Loucy (cell line): Measurements from ENCODE around the gene YY1AP1.
"Not testable (repeated sequence)": the region's sequence is repeated elsewhere in the genome, so short reads cannot be mapped to it uniquely, and the experiment has no call there.

Experiments
- H2AFZ ChIP-seq: fragments of 200-600 bp; sonication (generic); 2 replicates; pipeline ENCODE4 v1.6.0; 2016; ENCODE audit warnings: antibody characterized with exemption, mild to moderate bottlenecking, low read length, moderate library complexity
- H3F3A ChIP-seq: fragments of 200-600 bp; 2 replicates; pipeline ENCODE4 v1.6.0; 2016; ENCODE audit warnings: antibody characterized with exemption, low read depth, mild to moderate bottlenecking
- H3K27me3 ChIP-seq: fragments of 200-600 bp; sonication (generic); 2 replicates; pipeline ENCODE4 v1.6.1; 2014; ENCODE audit warnings: low read length, mild to moderate bottlenecking; ENCODE audit not compliant: insufficient read depth, poor library complexity, severe bottlenecking
- H3K36me3 ChIP-seq: fragments of 200-600 bp; sonication (generic); 2 replicates; pipeline ENCODE4 v1.6.1; 2016; ENCODE audit warnings: low read length; ENCODE audit not compliant: insufficient read depth
- H3K4me1 ChIP-seq: fragments of 200-600 bp; sonication (generic); 2 replicates; pipeline ENCODE4 v1.5.1; 2014; ENCODE audit warnings: low read length, mild to moderate bottlenecking; ENCODE audit not compliant: insufficient read depth, poor library complexity, severe bottlenecking
- H3K4me2 ChIP-seq: fragments of 200-600 bp; sonication (generic); 2 replicates; pipeline ENCODE4 v1.6.0; 2014; ENCODE audit warnings: antibody characterized with exemption, low read length, low read depth, mild to moderate bottlenecking; ENCODE audit not compliant: poor library complexity, severe bottlenecking
- H3K4me3 ChIP-seq: fragments of 200-600 bp; sonication (generic); 2 replicates; pipeline ENCODE4 v1.5.1; 2014; ENCODE audit warnings: low read length, mild to moderate bottlenecking, mixed read lengths; ENCODE audit not compliant: poor library complexity, severe bottlenecking
- H3K79me2 ChIP-seq: fragments of 200-600 bp; sonication (generic); 2 replicates; pipeline ENCODE4 v1.6.1; 2014; ENCODE audit warnings: low read length; ENCODE audit not compliant: insufficient read depth
- H3K9ac ChIP-seq: fragments of 200-600 bp; sonication (generic); 2 replicates; pipeline ENCODE4 v1.6.0; 2014; ENCODE audit warnings: mild to moderate bottlenecking, low read depth, low read length, moderate library complexity; ENCODE audit not compliant: poor library complexity, severe bottlenecking
- H3K9me2 ChIP-seq: fragments of 200-600 bp; sonication (generic); replicated peaks from 2 replicates; pipeline ENCODE4 v1.6.1; 2016; ENCODE audit warnings: low read depth, low read length, mixed read lengths
- H3K9me3 ChIP-seq: fragments of 200-600 bp; sonication (generic); 2 replicates; pipeline ENCODE4 v1.6.1; 2014; ENCODE audit warnings: mild to moderate bottlenecking, antibody characterized with exemption, low read length, low read depth; ENCODE audit not compliant: insufficient read depth
- H4K20me1 ChIP-seq: fragments of 200-600 bp; sonication (generic); 2 replicates; pipeline ENCODE4 v1.6.0; 2014; ENCODE audit warnings: antibody characterized with exemption, low read length, mild to moderate bottlenecking; ENCODE audit not compliant: insufficient read depth, poor library complexity, severe bottlenecking
- EZH2phosphoT487 ChIP-seq: fragments of 200-600 bp; IDR thresholded peaks from 2 replicates; pipeline ENCODE4 v1.6.1; 2018; ENCODE audit warnings: antibody characterized with exemption, mild to moderate bottlenecking, moderate library complexity, borderline replicate concordance
- TF ChIP-seq, protein P1 (sequence below): fragments of 200-600 bp; sonication (generic); conservative IDR thresholded peaks from 2 replicates; pipeline ENCODE4 v1.5.1; 2014; ENCODE audit warnings: mild to moderate bottlenecking, antibody characterized with exemption, low read length

The YY1AP1 gene

DNA sequence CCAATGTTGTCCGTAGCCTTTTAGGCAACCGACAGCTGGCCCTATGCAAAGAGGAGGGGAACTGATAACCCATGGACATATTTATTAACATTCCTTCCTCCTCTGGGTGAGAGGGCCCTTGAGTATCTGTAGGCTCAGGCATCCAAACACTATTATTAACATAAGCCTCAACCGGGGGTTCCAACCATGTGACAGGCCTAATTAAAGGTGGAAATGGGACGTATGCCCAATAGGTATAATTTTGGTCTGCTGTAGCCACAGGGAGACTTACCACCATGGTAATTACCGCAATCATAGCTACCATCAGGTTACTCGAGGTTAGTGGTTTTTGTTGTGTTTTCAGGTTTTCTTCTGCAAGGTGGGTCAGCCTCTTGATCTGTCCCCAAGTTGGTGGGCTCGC lies 5.6 kb upstream of the YY1AP1 start:
- no peak overlapping the region for H3K9ac ChIP-seq
- H2AFZ ChIP-seq = no peak overlapping the region
- H4K20me1 ChIP-seq = peaks cover 17% of the 10 kb centered on the region
- no peak overlapping the region for H3K4me3 ChIP-seq
- H3K4me2 ChIP-seq = peak overlapping the region; percentile 15
- H3K9me3 ChIP-seq = peaks cover 3% of the 10 kb centered on the region; the same call in 1 of the 2 replicates
- H3K27me3 ChIP-seq = no peaks in the 10 kb centered on the region
- TF ChIP-seq EZH2phosphoT487 = no peak
- TF ChIP-seq, protein P1, sequence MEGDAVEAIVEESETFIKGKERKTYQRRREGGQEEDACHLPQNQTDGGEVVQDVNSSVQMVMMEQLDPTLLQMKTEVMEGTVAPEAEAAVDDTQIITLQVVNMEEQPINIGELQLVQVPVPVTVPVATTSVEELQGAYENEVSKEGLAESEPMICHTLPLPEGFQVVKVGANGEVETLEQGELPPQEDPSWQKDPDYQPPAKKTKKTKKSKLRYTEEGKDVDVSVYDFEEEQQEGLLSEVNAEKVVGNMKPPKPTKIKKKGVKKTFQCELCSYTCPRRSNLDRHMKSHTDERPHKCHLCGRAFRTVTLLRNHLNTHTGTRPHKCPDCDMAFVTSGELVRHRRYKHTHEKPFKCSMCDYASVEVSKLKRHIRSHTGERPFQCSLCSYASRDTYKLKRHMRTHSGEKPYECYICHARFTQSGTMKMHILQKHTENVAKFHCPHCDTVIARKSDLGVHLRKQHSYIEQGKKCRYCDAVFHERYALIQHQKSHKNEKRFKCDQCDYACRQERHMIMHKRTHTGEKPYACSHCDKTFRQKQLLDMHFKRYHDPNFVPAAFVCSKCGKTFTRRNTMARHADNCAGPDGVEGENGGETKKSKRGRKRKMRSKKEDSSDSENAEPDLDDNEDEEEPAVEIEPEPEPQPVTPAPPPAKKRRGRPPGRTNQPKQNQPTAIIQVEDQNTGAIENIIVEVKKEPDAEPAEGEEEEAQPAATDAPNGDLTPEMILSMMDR = no peak
- peaks cover 97% of the 10 kb centered on the region for H3K79me2 ChIP-seq
- H3K36me3 ChIP-seq = no peaks in the 10 kb centered on the region
- H3K9me2 ChIP-seq = no peaks in the 10 kb centered on the region
- peaks cover 34% of the 10 kb centered on the region for H3K4me1 ChIP-seq
- H3F3A ChIP-seq = no peaks in the 10 kb centered on the region

DNA sequence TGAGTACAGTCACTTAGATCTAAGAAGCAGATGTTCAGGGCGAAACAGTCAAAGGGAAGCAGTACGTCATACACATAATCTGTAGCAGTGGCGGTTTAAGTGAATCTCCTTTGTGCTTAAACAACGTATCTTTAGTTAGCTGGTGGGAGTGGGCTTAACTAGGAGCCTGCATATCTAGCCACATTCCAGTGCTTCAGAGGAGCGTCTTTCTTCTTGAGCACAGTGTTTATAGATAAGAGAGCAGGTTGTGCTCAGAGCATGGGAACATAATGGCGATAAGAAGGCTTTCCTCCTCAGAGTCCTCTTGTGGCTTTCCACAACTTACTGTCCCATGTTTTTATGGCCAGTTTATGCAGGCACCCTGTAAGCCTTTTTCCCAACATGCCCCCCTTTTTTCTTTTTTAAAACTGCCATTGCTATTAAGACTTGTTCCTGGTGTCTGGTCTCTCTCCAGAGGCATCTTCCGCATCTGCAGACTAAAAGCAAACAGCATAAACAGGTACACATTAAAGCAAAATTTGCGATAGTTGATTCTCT lies 3.5 kb upstream of the YY1AP1 start:
- Histone ChIP-seq H3K36me3 (no peaks in the 10 kb centered on the region), H3K4me2 (no peak overlapping the region), H3F3A (no peaks in the 10 kb centered on the region), H4K20me1 (peaks cover 21% of the 10 kb centered on the region), H3K9me2 (no peaks in the 10 kb centered on the region), H3K27me3 (no peaks in the 10 kb centered on the region), H3K4me3 (no peak overlapping the region), H3K9ac (no peak overlapping the region), H2AFZ (no peak overlapping the region), H3K4me1 (peaks cover 34% of the 10 kb centered on the region), H3K9me3 (peaks cover 3% of the 10 kb centered on the region; the same call in 1 of the 2 replicates), H3K79me2 (peaks cover 92% of the 10 kb centered on the region)
- TF ChIP-seq, protein P1 = no peak
- TF ChIP-seq EZH2phosphoT487 = no peak

DNA sequence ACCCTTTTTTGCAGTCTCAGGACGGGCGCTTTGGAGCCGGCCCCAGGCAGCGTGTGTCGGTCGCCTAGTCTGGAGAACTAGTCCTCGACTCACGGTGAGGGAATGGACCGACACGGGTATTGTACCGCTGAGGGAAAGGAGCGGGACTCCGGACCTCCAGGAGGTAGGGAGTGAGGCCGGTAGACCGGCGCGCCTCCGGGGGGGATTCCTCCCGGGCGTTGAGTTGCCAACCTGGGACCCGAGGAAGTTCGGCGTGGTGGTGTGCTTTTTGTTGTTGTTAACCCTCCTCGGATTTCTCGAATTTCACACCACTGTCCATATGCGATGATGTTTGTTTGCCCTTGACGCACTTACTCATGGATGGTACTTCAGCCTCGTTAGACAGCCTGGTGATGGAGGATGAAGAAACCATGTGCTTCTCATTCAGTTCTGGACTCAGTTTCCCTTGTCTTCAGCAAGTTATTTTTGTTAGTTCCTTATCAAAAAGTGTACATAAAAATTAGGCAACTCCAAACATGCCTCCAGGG lies 570 bp upstream of the YY1AP1 start, which contains the start of gene DAP3:
Gene DAP3, plus strand, starts transcription at position 11 of the 527 bp plus-strand sequence. CDS start 20,689 bp downstream, outside the sequence.
- Histone ChIP-seq H3K4me3 (peak within 1 kb of the TSS; percentile 74), H3K79me2 (peaks cover 92% of the 10 kb centered on the region), H4K20me1 (peaks cover 36% of the 10 kb centered on the region), H2AFZ (peak within 1 kb of the TSS; percentile 98), H3K9ac (peak within 1 kb of the TSS; percentile 84), H3K4me2 (peak within 1 kb of the TSS; percentile 87), H3K4me1 (peaks cover 41% of the 10 kb centered on the region)
- H3K9me3 ChIP-seq, H3F3A ChIP-seq, H3K9me2 ChIP-seq, H3K27me3 ChIP-seq, H3K36me3 ChIP-seq: not testable (repeated sequence)

DNA sequence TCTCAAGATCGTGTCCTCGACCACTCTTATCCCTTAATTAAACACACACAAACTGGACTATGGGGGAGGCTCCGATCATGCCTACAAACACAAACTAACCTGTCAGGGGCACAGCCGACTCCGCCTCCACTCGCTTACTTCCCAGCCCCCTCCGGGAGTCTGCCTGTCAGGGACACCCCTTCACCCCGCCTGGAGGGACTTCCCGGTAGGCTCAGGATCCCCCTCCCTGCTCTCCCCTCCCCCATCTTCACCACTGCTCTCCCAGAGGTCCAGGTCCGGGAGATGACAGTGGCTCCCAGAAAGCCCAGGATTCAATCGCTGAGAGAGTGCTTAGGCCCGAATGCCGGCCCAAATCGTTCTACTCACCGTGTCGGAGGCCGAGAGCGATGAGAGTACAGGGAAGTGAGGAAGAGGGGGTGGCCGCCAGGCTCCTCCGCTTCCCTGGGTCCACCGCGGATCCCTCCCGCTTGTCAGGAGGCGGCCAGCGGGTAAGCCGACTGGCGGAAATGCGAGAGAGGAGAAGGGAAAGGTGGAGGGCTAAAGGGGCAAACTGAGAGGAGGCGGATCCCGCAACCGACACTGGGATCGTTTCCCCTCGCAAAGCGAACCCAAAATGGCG lies 760 bp downstream of the YY1AP1 start:
- peak overlapping the region; percentile 98 for H2AFZ ChIP-seq
- H3K79me2 ChIP-seq = peaks cover 95% of the 10 kb centered on the region
- H3K4me1 ChIP-seq = peaks cover 47% of the 10 kb centered on the region

More for the DNA sequence above, 760 bp downstream of the YY1AP1 start:
- peak overlapping the region; percentile 74 for H3K4me3 ChIP-seq
- not testable (repeated sequence) for H3K9me2 ChIP-seq, H3K36me3 ChIP-seq, H3K9me3 ChIP-seq, H3F3A ChIP-seq, H3K27me3 ChIP-seq
- H3K4me2 ChIP-seq = peak overlapping the region; percentile 76
- peak overlapping the region; percentile 84 for H3K9ac ChIP-seq
- H4K20me1 ChIP-seq = peaks cover 50% of the 10 kb centered on the region
